Fibroblast of lung (primary cell): ENCODE measurements around the gene LGALS7.

ENCODE experiments used
- EZH2 ChIP-seq: IDR thresholded peaks from 2 replicates; pipeline ENCODE4 v1.5.1; 2012; ENCODE audit warnings: low read length, control low read depth, mild to moderate bottlenecking; ENCODE audit errors: missing control alignments
- TF ChIP-seq, protein P1 (sequence below), 2 donors: IDR thresholded peaks in 1 of 2; conservative IDR thresholded peaks in 1 of 2; 1 replicate in 1 of 2; 2 replicates in 1 of 2; pipeline ENCODE4 v1.5.1; 2011 to 2012; ENCODE audit warnings: low read length in 2 of 2, control low read depth in 1 of 2, inconsistent platforms in 1 of 2, low read depth in 1 of 2, mild to moderate bottlenecking in 1 of 2

GRCh38 chr19:38722947-38723605, 50.2 kb downstream of the LGALS7 start:
- TF ChIP-seq, protein P1, sequence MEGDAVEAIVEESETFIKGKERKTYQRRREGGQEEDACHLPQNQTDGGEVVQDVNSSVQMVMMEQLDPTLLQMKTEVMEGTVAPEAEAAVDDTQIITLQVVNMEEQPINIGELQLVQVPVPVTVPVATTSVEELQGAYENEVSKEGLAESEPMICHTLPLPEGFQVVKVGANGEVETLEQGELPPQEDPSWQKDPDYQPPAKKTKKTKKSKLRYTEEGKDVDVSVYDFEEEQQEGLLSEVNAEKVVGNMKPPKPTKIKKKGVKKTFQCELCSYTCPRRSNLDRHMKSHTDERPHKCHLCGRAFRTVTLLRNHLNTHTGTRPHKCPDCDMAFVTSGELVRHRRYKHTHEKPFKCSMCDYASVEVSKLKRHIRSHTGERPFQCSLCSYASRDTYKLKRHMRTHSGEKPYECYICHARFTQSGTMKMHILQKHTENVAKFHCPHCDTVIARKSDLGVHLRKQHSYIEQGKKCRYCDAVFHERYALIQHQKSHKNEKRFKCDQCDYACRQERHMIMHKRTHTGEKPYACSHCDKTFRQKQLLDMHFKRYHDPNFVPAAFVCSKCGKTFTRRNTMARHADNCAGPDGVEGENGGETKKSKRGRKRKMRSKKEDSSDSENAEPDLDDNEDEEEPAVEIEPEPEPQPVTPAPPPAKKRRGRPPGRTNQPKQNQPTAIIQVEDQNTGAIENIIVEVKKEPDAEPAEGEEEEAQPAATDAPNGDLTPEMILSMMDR (conservative IDR thresholded peaks at IDR 0.05 in 1 of 2, IDR thresholded peaks at IDR 0.05 in 1 of 2; ENCODE audit: low read depth in 1 of 2, low read length in 2 of 2) = no peak
- TF ChIP-seq EZH2 = no peak
